Measurements from ENCODE around the gene TENM4.

The TENM4 gene

DNA sequence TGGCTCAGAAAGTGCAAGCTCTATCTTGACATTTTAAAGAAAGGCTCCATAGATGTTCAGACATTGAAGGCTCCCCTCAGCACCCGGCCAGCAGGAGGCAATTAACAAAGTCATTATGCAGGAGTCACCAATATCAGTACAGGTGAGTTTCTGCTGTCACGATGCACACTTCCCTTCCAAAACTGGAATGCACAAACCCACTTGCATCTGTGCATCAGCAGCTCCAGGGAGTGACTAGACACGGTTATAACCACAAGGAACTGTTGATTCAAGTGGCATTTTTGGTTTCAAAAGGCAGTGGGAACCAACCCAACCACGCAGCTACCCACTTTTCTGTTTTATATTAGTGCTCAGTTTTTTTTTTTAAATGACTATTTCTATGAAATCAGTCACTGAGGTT, 572.3 kb downstream of the TENM4 start:
- TF ChIP-seq GLIS3 (CRISPR knock-in tag; IDR thresholded peaks at IDR 0.05) (no peak), SNAI2 (CRISPR knock-in tag; IDR thresholded peaks at IDR 0.05) (no peak), ZNF8 (CRISPR knock-in tag; IDR thresholded peaks at IDR 0.05) (no peak), BACH2 (CRISPR knock-in tag; IDR thresholded peaks at IDR 0.05; ENCODE audit: borderline replicate concordance) (no peak), ZNF70 (CRISPR knock-in tag; IDR thresholded peaks at IDR 0.05) (no peak), ZFP30 (CRISPR knock-in tag; IDR thresholded peaks at IDR 0.05) (no peak)
- TF ChIP-seq, protein P1, sequence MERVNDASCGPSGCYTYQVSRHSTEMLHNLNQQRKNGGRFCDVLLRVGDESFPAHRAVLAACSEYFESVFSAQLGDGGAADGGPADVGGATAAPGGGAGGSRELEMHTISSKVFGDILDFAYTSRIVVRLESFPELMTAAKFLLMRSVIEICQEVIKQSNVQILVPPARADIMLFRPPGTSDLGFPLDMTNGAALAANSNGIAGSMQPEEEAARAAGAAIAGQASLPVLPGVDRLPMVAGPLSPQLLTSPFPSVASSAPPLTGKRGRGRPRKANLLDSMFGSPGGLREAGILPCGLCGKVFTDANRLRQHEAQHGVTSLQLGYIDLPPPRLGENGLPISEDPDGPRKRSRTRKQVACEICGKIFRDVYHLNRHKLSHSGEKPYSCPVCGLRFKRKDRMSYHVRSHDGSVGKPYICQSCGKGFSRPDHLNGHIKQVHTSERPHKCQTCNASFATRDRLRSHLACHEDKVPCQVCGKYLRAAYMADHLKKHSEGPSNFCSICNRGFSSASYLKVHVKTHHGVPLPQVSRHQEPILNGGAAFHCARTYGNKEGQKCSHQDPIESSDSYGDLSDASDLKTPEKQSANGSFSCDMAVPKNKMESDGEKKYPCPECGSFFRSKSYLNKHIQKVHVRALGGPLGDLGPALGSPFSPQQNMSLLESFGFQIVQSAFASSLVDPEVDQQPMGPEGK (CRISPR knock-in tag; IDR thresholded peaks at IDR 0.05; ENCODE audit: borderline replicate concordance), result no peak
- TF ChIP-seq, protein P2, sequence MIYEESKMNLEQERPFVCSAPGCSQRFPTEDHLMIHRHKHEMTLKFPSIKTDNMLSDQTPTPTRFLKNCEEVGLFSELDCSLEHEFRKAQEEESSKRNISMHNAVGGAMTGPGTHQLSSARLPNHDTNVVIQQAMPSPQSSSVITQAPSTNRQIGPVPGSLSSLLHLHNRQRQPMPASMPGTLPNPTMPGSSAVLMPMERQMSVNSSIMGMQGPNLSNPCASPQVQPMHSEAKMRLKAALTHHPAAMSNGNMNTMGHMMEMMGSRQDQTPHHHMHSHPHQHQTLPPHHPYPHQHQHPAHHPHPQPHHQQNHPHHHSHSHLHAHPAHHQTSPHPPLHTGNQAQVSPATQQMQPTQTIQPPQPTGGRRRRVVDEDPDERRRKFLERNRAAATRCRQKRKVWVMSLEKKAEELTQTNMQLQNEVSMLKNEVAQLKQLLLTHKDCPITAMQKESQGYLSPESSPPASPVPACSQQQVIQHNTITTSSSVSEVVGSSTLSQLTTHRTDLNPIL (CRISPR knock-in tag; IDR thresholded peaks at IDR 0.05; ENCODE audit: low read depth), result no peak
- ATAC-seq, result no peak; the same call in 2 of the 3 replicates

DNA sequence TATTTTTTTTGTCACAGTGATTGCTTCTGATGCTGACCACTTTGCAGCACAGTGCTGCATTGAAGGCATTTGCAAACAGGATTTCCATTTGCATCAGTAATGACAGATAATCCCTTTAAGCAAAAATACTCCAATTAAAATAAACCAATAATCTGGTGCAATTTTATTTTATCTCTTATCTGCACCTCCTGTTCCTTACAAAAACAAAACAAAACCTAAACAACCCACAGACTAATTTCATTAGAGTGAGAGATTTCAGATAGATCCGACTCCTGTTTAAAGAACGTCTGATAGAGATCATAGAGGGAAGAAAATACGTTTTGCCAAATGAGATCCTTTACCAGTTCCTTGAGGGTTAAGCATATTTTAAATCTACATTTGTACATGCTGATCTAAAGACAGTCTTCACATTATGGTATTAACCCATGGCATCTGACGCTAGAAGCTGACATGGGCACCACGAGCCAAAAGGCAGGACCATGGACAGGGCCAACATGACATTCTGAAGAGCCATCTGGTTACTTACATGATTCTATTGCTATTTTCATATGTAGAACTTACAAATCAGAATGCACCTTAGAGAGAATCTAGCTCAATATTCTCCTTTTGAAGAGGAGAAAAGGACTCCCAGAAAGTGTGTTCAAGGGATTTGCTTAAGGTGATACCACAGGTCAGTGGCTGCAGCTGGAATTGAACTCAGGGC, 580.0 kb downstream of the TENM4 start:
- ATAC-seq, result peak; percentile 50; the same call in 2 of the 3 replicates
- TF ChIP-seq RARB (CRISPR knock-in tag; IDR thresholded peaks at IDR 0.05) (no peak), PPARA (CRISPR knock-in tag; IDR thresholded peaks at IDR 0.05; ENCODE audit: borderline replicate concordance) (no peak), TCF4 (CRISPR knock-in tag; IDR thresholded peaks at IDR 0.05; ENCODE audit: borderline replicate concordance) (peak; percentile 96; the same call in 1 of the 2 replicates), ZFP30 (CRISPR knock-in tag; IDR thresholded peaks at IDR 0.05) (peak; percentile 23; the same call in 1 of the 2 replicates), ISL1 (CRISPR knock-in tag; IDR thresholded peaks at IDR 0.05) (peak; percentile 35; the same call in 1 of the 2 replicates), ZFP3 (CRISPR knock-in tag; IDR thresholded peaks at IDR 0.05) (peak; percentile 41; the same call in 1 of the 2 replicates), SNAI2 (CRISPR knock-in tag; IDR thresholded peaks at IDR 0.05) (peak; percentile 96), GLIS3 (CRISPR knock-in tag; IDR thresholded peaks at IDR 0.05) (no peak), BACH2 (CRISPR knock-in tag; IDR thresholded peaks at IDR 0.05; ENCODE audit: borderline replicate concordance) (no peak), ESRRG (CRISPR knock-in tag; IDR thresholded peaks at IDR 0.05) (no peak), ZNF565 (CRISPR knock-in tag; conservative IDR thresholded peaks at IDR 0.05; ENCODE audit: low read depth) (no peak), OSR1 (CRISPR knock-in tag; IDR thresholded peaks at IDR 0.05) (no peak), CSDC2 (CRISPR knock-in tag; IDR thresholded peaks at IDR 0.05) (peak; percentile 90; the same call in 1 of the 2 replicates), ZNF70 (CRISPR knock-in tag; IDR thresholded peaks at IDR 0.05) (no peak), TOX (CRISPR knock-in tag; IDR thresholded peaks at IDR 0.05; ENCODE audit: borderline replicate concordance) (no peak), ARNTL (CRISPR knock-in tag; IDR thresholded peaks at IDR 0.05; ENCODE audit: borderline replicate concordance, low read depth) (no peak), ZNF8 (CRISPR knock-in tag; IDR thresholded peaks at IDR 0.05) (peak; percentile 58), ZC3H10 (CRISPR knock-in tag; IDR thresholded peaks at IDR 0.05) (no peak)
- TF ChIP-seq, protein P1 (CRISPR knock-in tag; IDR thresholded peaks at IDR 0.05; ENCODE audit: borderline replicate concordance), result no peak
- TF ChIP-seq, protein P3, sequence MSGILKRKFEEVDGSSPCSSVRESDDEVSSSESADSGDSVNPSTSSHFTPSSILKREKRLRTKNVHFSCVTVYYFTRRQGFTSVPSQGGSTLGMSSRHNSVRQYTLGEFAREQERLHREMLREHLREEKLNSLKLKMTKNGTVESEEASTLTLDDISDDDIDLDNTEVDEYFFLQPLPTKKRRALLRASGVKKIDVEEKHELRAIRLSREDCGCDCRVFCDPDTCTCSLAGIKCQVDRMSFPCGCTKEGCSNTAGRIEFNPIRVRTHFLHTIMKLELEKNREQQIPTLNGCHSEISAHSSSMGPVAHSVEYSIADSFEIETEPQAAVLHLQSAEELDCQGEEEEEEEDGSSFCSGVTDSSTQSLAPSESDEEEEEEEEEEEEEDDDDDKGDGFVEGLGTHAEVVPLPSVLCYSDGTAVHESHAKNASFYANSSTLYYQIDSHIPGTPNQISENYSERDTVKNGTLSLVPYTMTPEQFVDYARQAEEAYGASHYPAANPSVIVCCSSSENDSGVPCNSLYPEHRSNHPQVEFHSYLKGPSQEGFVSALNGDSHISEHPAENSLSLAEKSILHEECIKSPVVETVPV (CRISPR knock-in tag; IDR thresholded peaks at IDR 0.05), result peak; percentile 76; the same call in 1 of the 2 replicates
- TF ChIP-seq, protein P4, sequence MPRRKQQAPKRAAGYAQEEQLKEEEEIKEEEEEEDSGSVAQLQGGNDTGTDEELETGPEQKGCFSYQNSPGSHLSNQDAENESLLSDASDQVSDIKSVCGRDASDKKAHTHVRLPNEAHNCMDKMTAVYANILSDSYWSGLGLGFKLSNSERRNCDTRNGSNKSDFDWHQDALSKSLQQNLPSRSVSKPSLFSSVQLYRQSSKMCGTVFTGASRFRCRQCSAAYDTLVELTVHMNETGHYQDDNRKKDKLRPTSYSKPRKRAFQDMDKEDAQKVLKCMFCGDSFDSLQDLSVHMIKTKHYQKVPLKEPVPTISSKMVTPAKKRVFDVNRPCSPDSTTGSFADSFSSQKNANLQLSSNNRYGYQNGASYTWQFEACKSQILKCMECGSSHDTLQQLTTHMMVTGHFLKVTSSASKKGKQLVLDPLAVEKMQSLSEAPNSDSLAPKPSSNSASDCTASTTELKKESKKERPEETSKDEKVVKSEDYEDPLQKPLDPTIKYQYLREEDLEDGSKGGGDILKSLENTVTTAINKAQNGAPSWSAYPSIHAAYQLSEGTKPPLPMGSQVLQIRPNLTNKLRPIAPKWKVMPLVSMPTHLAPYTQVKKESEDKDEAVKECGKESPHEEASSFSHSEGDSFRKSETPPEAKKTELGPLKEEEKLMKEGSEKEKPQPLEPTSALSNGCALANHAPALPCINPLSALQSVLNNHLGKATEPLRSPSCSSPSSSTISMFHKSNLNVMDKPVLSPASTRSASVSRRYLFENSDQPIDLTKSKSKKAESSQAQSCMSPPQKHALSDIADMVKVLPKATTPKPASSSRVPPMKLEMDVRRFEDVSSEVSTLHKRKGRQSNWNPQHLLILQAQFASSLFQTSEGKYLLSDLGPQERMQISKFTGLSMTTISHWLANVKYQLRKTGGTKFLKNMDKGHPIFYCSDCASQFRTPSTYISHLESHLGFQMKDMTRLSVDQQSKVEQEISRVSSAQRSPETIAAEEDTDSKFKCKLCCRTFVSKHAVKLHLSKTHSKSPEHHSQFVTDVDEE (CRISPR knock-in tag; IDR thresholded peaks at IDR 0.05), result peak; percentile 82
- TF ChIP-seq, protein P2 (CRISPR knock-in tag; IDR thresholded peaks at IDR 0.05; ENCODE audit: low read depth), result no peak
- TF ChIP-seq, protein P5, sequence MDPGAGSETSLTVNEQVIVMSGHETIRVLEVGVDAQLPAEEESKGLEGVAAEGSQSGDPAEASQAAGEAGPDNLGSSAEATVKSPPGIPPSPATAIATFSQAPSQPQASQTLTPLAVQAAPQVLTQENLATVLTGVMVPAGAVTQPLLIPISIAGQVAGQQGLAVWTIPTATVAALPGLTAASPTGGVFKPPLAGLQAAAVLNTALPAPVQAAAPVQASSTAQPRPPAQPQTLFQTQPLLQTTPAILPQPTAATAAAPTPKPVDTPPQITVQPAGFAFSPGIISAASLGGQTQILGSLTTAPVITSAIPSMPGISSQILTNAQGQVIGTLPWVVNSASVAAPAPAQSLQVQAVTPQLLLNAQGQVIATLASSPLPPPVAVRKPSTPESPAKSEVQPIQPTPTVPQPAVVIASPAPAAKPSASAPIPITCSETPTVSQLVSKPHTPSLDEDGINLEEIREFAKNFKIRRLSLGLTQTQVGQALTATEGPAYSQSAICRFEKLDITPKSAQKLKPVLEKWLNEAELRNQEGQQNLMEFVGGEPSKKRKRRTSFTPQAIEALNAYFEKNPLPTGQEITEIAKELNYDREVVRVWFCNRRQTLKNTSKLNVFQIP (CRISPR knock-in tag; IDR thresholded peaks at IDR 0.05; ENCODE audit: borderline replicate concordance, low read depth), result no peak
